IPS-18c (cell line): ENCODE measurements around the gene HPSE2.

Source experiments
- H3K4me3 ChIP-seq: 2 replicates; pipeline ENCODE4 v1.7.0; 2013; ENCODE audit warnings: low read depth, mild to moderate bottlenecking, low read length, moderate library complexity; ENCODE audit not compliant: insufficient read depth
- H3K9me3 ChIP-seq: one replicate; pipeline ENCODE4 v1.6.1; 2013; ENCODE audit warnings: mild to moderate bottlenecking, low read length, moderate library complexity; ENCODE audit not compliant: control insufficient read depth, insufficient read depth

Gene HPSE2

DNA sequence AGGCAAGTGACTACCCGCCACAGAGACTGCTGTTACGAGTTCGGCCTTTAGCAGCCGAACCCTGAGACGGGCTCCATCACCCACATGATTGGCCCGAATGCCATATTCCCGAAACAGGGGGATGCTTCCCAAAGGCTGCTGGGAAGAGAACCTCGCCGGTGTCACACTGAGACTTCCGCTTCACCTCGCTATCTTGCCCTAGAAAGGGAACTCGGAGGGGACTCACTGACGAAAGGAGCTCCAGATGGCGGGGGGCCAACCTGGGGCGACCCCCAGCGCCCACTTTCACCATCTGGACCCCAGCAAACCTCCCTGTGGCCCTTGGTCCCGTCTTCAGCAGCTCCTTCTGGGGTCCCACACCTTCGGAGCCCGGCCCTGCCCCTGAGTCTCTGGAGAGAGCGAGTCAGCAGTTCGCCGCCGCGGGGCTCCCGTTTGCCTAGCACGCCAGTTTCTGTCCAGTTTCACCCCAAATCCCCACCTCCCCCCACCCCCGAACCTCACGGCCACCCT, 789.4 kb downstream of the HPSE2 start:
- H3K4me3 ChIP-seq: peak overlapping the region; percentile 94
- no peaks in the 10 kb centered on the region for H3K9me3 ChIP-seq

- H3K9me3 ChIP-seq: no peaks in the 10 kb centered on the region
- no peak overlapping the region for H3K4me3 ChIP-seq
Observed at GRCh38 chr10:98445200-98445812, 790.3 kb downstream of the HPSE2 start.

- Histone ChIP-seq H3K4me3 (no peak overlapping the region), H3K9me3 (no peaks in the 10 kb centered on the region)
Observed at GRCh38 chr10:98444314-98445006, 791.2 kb downstream of the HPSE2 start.

DNA sequence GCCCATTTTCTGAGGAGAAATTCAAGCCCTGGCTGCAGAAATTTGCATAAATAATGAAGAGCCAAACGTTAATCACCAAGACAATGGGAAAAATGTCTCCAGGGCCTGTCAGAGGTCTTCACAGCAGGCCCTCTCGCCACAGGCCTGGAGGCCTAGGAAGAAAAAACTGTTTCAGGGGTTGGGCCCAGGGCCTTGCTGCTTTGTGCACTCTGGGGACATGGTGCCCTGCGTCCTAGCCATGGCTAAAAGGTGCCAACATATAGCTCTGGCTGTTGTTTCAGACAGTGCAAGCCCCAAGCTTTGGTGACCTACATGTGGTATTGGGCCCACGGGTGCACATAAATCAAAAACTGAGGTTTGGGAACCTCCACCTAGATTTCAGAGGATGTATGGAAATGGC, 796.9 kb downstream of the HPSE2 start:
- peaks cover 5% of the 10 kb centered on the region for H3K9me3 ChIP-seq
- H3K4me3 ChIP-seq: no peak overlapping the region

GRCh38 chr10:98436704-98437103, 798.9 kb downstream of the HPSE2 start:
- H3K9me3 ChIP-seq: peaks cover 12% of the 10 kb centered on the region
- no peak overlapping the region for H3K4me3 ChIP-seq

DNA sequence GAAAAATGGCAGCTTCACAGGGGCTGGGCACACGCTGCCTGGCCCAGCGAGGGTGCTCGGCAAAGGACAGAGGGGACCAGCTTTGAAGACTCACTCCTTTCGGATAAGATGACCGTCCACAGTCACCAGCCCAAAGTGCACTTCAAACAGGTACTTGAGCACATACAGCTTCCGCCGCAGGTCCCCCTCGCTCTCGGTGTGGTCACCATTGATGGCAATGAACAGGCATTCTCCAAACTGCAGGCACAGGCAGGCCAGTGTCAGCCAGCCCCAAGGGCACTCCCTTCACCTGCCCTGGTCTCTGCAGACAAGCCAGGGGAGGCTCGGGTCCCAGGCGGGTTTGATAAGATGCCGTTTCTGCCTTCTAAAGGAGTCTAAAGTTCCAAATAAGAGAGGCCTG, 800.5 kb downstream of the HPSE2 start:
- peaks cover 12% of the 10 kb centered on the region for H3K9me3 ChIP-seq
- no peak overlapping the region for H3K4me3 ChIP-seq

DNA sequence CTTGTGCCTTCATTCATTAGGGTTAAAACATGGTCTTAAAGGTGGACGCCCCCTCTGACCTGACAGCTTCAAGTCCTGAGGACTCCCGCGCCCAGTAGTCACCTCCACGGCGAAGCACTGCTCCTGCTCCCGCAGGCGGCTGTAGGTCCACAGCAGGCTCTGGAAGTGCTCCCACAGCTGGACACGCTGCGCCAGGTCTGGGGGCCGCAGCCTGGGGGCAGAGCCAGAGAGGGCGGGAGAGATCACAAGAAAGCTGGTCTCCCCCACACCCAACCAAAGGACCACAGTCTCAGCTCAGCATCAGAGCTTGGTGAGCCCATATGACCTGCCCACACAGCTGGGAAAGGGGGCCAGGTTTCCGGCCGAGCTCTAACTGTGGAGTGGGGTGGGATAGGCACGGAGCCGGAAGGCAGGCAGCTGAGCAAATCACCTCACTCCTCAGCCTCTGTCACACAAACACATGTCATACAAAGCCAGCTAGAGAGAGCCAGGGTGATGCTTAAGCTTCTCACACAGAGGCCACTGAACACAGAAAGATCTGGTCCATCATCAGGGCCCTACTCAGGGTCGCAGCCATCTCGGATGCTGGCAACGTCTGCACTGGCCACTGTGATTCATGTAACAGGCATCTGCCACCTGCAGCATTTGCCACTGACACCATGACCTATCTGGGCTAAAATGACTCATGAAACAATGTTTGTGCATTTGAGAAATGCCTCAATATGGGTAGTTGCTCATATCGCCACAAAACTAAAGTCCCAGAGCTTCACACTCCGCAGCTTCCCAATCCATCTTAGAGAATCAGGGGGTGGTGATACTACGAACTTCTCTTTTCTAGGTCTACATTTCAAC, 801.5 kb downstream of the HPSE2 start:
- no peak overlapping the region for H3K4me3 ChIP-seq
- H3K9me3 ChIP-seq: peaks cover 12% of the 10 kb centered on the region

DNA sequence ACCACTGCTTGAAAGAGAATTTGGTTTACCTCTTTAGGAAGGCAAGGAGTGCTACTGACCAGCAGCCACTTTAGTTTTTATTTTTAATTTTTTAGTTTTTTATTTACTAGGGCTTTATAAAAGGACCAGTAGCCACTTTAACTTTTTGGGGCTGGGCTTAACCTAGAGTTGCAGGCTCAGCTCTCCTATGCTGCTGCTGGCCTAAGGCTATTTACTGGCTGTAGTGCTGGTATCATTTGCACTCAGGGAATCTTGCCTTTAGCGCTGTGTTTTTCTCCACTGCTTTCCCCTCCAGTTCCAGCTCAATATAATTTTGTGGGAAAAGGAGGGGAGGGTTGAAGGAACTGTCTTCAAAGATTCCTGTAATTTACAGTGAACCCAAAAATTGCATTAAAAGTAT, 802.3 kb downstream of the HPSE2 start:
- no peak overlapping the region for H3K4me3 ChIP-seq
- H3K9me3 ChIP-seq: peaks cover 12% of the 10 kb centered on the region

GRCh38 chr10:98432330-98432729, 803.3 kb downstream of the HPSE2 start:
- Histone ChIP-seq H3K9me3 (peaks cover 12% of the 10 kb centered on the region), H3K4me3 (no peak overlapping the region)

GRCh38 chr10:98431016-98431415, 804.6 kb downstream of the HPSE2 start:
- H3K9me3 ChIP-seq: peaks cover 9% of the 10 kb centered on the region
- H3K4me3 ChIP-seq: no peak overlapping the region

GRCh38 chr10:98430427-98430826, 805.2 kb downstream of the HPSE2 start:
- peaks cover 9% of the 10 kb centered on the region for H3K9me3 ChIP-seq
- H3K4me3 ChIP-seq: no peak overlapping the region

- peaks cover 9% of the 10 kb centered on the region for H3K9me3 ChIP-seq
- no peak overlapping the region for H3K4me3 ChIP-seq
Observed at GRCh38 chr10:98429320-98430072, 806.2 kb downstream of the HPSE2 start.

DNA sequence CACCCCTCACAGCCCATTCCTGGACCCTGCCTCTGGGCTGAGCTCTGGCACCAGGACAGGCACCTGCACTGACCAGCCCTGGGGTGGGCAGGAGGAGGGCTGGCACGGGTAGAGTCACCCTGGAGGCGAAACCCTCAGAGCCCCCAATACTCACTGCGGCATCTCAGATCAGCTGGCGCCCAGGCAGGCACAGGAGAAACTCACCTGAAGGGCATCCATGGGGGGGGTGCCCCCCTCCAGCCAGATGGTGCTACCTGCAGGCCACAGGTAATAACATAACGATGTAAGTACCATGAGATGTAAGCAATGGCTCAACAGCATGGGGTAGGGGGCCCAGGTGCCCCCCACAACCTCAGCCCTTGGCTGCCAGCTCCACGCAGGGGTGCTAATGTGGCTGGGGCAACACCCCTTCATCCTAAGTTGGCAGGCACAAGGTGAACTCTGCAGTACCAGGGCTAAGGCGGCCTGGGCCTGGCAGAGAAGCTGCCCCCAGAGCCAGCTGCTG, 808.6 kb downstream of the HPSE2 start:
- Histone ChIP-seq H3K9me3 (peaks cover 3% of the 10 kb centered on the region), H3K4me3 (no peak overlapping the region)

- no peak overlapping the region for H3K4me3 ChIP-seq
- no peaks in the 10 kb centered on the region for H3K9me3 ChIP-seq
Observed at GRCh38 chr10:98425511-98426352, 809.9 kb downstream of the HPSE2 start.

- Histone ChIP-seq H3K4me3 (no peak overlapping the region), H3K9me3 (no peaks in the 10 kb centered on the region)
Observed at GRCh38 chr10:98424295-98425254, 811.1 kb downstream of the HPSE2 start.
